NK-92 (cell line): ENCODE measurements around the gene STARD10.
"Not testable (repeated sequence)": the region's sequence is repeated elsewhere in the genome, so short reads cannot be mapped to it uniquely, and the experiment has no call there.

Experiments used
- DNase-seq: peaks from one replicate; lab custom pipeline; 2025; ENCODE audit not compliant: unreplicated experiment; lab: John Stamatoyannopoulos, UW

The STARD10 gene

DNA sequence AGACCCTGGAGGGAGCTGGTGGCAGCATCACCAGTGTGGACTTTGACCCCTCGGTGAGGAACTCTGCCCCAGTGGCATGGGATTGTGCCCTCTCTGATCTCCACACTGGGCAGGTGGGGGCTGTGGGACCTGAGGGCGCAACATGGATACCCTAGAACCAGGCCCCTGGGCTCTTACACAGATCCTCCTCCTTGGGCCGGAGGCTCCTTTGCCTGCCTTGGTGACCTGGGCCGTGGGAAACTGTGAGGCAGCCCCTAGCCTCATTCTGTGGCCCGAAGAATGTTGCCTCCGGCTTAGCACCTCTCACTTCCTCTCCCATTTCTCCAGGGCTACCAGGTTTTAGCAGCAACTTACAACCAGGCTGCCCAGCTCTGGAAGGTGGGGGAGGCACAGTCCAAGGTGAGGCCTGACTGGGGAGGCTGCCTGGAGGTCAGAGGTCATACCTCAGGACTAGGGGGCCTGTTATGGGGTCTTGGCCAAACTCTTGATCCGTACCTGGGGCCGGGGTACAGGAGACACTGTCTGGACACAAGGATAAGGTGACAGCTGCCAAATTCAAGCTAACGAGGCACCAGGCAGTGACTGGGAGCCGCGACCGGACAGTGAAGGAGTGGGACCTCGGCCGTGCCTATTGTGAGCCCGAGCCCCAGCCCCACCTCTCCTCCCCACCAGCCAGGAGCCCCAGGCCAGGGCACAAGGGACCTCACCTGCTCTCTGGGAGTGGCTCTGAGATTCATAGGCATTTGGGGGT is 32.5 kb upstream of the STARD10 start:
- DNase-seq: no peak

- no peak for DNase-seq
These were observed 31.8 kb upstream of the STARD10 start for GRCh38 chr11:72825661-72826060.

GRCh38 chr11:72824811-72825505 is 31.1 kb upstream of the STARD10 start:
- DNase-seq: no peak

DNA sequence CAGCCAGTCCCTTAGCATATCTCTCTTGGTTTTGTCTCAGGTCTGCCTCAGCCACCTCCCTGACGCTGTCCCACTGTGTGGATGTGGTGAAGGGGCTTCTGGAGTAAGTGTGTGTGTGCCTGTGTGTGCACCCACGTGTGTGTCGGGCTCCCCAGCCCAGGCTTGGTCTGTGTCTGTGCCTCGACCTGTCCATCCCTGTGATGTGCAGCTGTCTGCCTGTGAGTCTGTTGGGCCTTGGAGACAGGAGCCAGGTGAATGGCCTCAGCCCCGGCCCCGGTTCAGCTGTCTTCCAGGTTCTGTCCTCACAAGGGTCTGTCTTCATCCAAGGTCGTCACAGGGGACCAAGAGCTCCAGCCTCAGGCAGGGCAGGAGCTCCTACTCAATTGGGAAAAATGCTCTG is 30.2 kb upstream of the STARD10 start:
- DNase-seq: no peak

- DNase-seq: no peak
These were observed 29.4 kb upstream of the STARD10 start for GRCh38 chr11:72823105-72823804.

DNA sequence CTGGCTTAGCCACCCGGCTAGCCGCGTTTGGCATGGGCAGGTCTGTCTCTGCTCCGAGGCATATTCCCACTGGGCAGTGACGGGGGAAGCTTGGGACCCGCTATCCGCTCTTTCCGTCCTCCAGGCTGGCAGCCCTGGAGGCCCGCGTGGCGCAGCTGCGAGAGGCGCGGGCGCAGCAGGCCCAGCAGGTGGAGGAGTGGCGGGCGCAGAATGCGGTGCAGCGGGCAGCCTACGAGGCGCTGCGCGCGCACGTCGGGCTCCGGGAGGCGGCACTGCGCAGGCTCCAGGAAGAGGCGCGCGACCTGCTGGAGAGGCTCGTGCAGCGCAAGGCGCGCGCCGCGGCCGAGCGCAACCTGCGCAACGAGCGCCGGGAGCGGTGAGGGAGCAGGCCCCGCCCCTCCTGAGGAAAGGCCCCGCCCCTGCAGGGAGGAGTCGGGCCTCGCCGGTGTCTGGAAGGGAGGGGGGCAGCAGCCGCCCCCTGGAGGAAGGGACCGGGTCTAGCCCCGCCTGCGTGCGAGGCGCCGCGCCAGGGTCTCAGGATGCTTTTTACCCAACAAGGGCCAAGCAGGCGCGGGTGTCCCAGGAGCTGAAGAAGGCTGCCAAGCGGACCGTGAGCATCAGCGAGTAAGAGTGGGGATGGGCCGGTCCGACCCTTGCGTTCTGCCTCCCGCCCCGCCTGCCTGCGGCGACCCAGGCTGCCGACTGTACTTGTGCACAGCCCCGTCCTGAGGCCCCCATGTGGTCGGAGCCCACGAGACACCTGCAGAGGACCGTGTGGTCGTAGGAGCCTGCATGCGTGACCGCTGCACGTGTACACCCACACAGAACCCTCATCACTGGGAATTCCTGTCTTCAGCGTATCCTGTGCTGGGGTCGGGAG is 28.3 kb upstream of the STARD10 start:
- DNase-seq: no peak

DNA sequence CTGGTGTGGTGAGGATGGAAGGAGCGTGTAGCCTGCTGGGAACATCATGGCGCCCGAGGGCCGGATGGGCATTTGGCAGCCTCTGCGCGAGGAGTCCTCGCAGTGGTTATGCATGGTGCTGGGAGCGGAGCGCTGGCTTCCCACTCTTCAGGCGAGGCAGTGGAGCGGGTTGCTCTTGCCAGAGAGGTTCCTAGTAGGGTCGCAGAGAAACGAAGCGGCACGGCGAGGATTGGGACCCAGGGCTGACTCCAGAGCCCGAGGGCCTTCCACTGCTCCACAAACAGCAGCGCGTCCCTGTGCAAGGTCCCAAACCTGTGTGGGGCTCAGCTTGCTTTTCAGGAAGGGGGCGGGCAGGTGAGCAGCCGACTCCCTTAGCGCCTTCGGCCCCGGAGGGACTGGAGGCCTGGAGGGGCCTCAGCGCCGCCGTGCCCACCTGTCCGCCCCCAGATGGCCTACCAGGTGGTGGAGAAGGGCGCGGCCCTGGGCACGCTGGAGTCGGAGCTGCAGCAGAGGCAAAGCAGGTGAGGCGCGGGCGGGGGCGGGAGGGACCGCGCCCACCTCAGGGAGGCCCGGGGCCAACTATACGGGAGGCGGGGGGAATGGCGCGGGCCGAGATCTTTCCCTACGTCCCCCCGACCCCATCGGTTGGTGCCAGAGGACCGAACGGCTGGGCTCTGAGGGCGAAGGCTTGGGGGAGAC is 27.5 kb upstream of the STARD10 start:
- no peak for DNase-seq

DNA sequence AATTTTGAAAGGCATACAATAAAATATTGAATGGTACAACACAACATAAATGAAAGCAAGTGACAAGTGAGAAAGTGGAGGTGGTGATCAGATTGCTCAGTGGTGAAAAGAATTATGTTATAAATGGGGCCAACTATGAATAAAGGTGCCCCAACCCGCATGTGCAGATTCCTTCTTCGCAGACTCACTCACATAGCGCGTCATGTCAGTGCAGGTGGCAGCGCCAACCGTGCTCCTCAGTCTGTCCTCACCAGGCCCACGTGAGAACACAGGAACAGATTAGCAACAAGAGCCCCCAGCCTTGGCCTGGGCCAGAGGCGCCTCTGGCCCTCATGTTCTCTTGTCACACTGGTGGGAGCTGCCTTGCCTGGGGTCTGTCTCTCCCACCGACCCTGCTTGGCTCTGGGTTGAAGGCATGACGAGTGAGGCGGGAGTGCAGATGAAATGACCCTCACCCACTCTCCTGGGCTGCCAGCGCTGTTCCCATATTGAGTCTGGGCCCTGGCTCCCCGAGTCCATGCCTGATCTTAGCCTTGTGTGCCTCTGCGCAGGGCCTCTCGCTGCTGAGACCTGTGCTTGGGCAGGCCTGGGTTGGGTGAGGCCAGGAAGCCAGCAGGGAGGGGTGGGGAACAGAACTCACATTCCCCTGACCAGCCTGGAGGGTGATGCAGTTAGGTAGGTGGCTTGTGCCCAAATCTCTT is 26.7 kb upstream of the STARD10 start:
- no peak for DNase-seq

- DNase-seq: no peak
These were observed 25.1 kb upstream of the STARD10 start for GRCh38 chr11:72818971-72819370.

- DNase-seq: no peak
These were observed 24.1 kb upstream of the STARD10 start for GRCh38 chr11:72817966-72818365.

GRCh38 chr11:72816404-72816990 is 22.6 kb upstream of the STARD10 start:
- DNase-seq: no peak

GRCh38 chr11:72815110-72815618 is 21.3 kb upstream of the STARD10 start:
- DNase-seq: no peak

DNA sequence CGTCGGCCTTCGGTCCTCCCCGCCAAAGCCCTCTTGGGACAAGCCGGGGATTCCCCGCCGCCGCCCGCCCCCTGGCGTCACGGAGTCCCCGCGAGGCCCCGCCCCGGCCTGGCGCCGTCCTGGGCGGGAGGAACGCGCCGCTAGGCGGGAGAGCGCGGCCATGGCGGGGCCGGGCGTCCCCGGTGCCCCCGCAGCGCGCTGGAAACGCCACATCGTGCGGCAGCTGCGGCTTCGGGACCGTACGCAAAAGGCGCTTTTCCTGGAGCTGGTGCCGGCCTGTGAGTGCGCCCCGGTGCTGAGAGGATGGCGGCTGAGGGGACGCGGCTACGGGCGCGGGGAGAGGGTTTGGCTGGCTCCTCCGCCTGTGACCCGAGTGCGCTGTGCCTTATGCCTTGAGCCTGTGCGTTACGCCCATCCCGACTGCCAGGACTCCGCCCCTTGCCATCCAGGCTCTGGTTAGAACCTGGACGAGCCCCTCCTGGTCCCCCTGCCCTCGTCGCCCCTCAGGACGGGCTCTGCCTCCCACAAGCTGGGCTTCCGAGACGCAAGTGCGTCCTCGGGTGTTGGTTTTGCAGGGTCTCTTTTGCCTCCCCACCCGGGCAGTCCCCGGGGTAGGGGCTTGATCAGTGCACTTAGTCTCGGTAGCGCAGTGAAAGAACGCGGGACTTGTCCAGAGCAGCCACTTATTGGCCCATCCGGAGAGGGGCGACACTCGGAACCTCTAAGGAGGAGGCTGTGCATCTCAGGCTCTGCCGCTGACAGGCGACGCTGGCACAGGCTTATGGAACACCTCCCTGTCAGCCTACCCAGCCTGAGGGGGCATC is 20.7 kb upstream of the STARD10 start, which contains the start of gene ATG16L2:
Gene ATG16L2 (plus strand): TSS at position 126 of the 824 bp plus-strand sequence. CDS start 35 bp downstream, at position 161.
- DNase-seq: peak; percentile 29

GRCh38 chr11:72813740-72814285 is 20.0 kb upstream of the STARD10 start:
- DNase-seq: no peak

DNA sequence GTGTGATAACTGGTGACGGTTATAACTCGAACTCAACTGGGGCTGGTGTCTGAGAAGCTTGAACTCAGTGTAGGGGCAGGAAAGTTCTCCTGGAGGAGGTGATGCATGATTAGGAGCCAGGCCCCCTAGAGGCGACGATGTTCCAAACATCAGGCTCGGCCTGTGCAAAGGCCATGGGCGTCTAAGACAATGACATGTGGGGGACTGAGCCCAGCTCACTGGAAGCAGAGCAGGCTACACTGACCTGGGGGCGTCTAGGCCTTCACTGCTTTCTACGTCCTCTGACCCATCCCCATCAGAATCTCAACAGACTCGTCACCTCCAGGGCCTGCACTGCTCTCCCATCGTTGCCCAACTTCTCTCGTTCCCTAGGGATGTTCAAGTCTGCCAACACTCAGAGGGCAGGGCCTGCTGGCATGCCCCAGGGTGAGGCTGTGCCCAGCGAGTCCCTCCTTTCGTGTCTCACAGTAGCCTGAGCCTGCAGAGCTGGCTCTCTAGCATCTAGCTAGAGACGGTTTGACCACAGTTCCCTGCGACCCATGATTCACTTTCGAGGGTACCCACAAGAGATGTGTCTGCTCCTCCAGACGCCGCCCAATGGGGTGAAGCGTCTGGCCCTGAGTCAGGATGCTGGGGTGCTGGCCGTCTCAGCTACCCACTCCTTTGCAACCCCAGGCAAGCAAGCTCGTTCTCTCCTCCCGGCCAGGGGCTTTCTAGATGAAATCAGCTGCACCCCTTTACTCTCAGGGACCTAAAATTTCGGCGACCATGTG is 19.3 kb upstream of the STARD10 start:
- no peak for DNase-seq

DNA sequence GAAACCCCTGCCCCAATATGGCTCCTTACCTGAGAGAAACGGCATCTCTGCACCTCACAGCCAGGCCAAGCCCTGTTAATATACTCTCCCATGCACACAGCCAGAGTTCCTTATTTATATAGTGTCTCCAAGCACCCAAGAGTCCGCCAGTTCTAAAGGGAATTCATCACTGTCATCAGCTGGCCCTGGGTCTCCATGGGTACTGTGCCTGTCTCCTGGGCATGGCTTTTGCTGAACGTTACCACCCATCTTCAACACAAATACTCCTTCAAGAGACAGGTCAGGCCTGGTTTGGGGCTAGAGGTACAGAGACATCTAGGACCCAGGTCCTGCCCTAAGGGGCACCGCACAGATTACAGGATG is 18.7 kb upstream of the STARD10 start:
- no peak for DNase-seq

DNA sequence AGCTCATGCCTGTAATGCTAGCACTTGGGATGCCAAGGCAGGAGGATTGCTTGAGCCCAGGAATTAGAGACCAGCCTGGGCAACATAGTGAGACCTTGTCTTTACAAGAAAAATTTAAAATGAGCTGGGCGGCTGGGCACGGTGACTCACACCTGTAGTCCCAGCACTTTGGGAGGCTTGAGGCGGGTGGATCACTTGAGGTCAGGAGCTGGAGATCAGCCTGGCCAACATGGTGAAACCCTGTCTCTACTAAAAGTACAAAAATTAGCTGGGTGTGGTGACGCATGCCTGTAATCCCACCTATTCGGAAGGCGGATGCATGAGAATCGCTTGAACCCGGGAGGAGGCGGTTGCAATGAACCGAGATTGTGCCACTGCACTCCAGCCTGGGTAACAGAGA is 17.8 kb upstream of the STARD10 start:
- DNase-seq: not testable (repeated sequence)
